Chondrocyte (in vitro differentiated cells): ENCODE measurements around the gene MAP1S. TPM values are rescaled to one million over a fixed set of nuclear protein-coding genes. Genes with fewer than 3 reads are reported as not detected.
A peak's percentile ranks its signal among the peaks of the same experiment; 100 is the strongest.

Experiments used
- DNase-seq: peaks from one replicate; pipeline ENCODE4 v3.0.0; 2021; ENCODE audit warnings: mixed read lengths, low spot score
- H3K27ac Mint-ChIP-seq: one replicate; pipeline ENCODE4 v1.8.0; 2021; ENCODE audit warnings: mild to moderate bottlenecking, moderate library complexity, mixed read lengths; ENCODE audit not compliant: unreplicated experiment
- H3K27me3 Mint-ChIP-seq: 2 replicates; pipeline ENCODE4 v1.8.0; 2021; ENCODE audit warnings: low read depth, mixed read lengths
- H3K36me3 Mint-ChIP-seq: 2 replicates; pipeline ENCODE4 v1.8.0; 2021; ENCODE audit warnings: low read depth, mixed read lengths
- H3K4me1 Mint-ChIP-seq: 2 replicates; pipeline ENCODE4 v1.8.0; 2021; ENCODE audit warnings: low read depth, mild to moderate bottlenecking, mixed read lengths
- H3K4me3 Mint-ChIP-seq: one replicate; pipeline ENCODE4 v1.8.0; 2021; ENCODE audit warnings: mild to moderate bottlenecking, moderate library complexity, mixed read lengths; ENCODE audit not compliant: unreplicated experiment
- H3K9me3 Mint-ChIP-seq: 2 replicates; pipeline ENCODE4 v1.8.0; 2021; ENCODE audit warnings: low read depth, mixed read lengths
- CTCF ChIP-seq: fragments of 200-600 bp; sonication (generic); IDR thresholded peaks from 2 replicates; pipeline ENCODE4 v1.5.0; 2021; ENCODE audit warnings: antibody characterized with exemption, mild to moderate bottlenecking, moderate library complexity
- total RNA-seq: library from RNA; stranded (reverse); gene quantifications from 3 replicates; pipeline ENCODE4 v1.2.1, GENCODE V29; 2021

MAP1S gene
- total RNA-seq, 1 donor from 2014 or later = 64.4 TPM

DNA sequence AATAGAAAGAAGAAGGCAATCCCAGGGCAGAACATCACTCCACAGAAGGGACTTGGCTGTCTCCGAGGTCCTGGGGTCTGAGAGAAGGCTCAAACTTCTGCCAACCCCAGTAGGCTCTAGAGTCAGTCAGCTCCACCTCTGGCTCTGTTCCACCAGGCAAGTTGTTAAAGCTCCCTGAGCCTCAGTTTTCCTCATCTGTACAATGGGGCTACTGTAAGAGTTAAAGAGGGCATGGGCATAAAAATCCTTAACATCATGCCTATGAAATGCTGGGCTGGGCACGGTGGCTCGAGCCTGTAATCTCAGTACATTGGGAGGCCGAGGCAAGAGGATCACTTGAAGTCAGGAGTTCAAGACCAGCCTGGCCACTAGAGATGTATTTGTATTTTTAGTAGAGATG lies 36.2 kb upstream of the MAP1S start:
- Mint-ChIP-seq H3K27ac (no peak overlapping the region), H3K9me3 (no peaks in the 10 kb centered on the region), H3K36me3 (no peaks in the 10 kb centered on the region), H3K4me1 (peaks cover 45% of the 10 kb centered on the region), H3K4me3 (no peak overlapping the region), H3K27me3 (peaks cover 3% of the 10 kb centered on the region)
- TF ChIP-seq CTCF = no peak
- no peak for DNase-seq

DNA sequence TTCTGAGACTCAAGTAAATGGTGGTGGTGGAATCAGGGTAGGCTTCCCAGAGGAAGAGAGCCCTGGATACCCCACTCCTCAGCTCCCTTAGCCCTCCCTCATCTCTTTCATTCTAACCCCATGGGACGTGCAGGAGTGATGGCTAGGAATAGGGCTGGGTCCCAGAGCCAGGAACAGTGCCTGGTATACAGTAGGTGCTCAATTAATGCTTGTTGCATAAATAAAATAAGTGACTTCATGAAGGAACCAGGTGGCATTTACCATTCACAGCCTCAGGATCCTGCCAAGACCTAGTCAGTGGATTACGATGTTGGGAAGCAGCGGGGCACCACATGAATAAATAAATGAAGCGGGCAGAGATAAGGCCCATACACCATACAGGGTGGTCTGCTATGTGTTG lies 35.0 kb upstream of the MAP1S start:
- Mint-ChIP-seq H3K4me3 (no peak overlapping the region), H3K4me1 (peaks cover 42% of the 10 kb centered on the region), H3K9me3 (no peaks in the 10 kb centered on the region), H3K27me3 (peaks cover 6% of the 10 kb centered on the region), H3K36me3 (no peaks in the 10 kb centered on the region), H3K27ac (no peak overlapping the region)
- no peak for TF ChIP-seq CTCF
- no peak for DNase-seq

DNA sequence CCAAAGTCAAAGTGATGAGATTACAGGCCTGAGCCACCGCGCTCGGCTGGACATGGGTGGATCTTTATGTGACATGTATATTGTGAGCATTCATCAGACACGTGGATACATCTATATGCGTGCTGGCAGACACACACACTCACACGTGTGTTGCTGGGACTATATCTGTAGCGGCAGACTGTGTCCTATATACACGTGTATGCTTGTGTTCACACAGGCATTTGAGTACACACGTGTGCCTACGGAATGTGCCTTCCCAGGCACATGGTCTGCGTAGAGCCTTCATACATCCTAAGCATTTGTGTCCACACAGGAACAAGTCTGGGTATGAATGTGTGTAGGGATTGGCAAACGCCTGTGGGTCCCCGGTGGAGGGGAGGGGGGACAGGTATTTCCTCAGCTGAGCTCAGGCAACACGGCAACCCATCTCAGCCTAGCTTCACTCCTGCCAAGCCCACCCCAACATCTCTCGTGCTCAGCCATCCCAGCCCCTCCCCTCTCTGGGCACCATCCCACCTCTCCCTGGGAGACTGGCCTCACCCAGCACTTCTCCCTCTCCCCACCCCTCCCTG lies 33.7 kb upstream of the MAP1S start:
- Mint-ChIP-seq H3K27ac (no peak overlapping the region), H3K4me3 (peak overlapping the region; percentile 9), H3K36me3 (no peaks in the 10 kb centered on the region), H3K9me3 (no peaks in the 10 kb centered on the region), H3K4me1 (peaks cover 29% of the 10 kb centered on the region), H3K27me3 (peaks cover 6% of the 10 kb centered on the region)
- no peak for DNase-seq
- no peak for TF ChIP-seq CTCF

DNA sequence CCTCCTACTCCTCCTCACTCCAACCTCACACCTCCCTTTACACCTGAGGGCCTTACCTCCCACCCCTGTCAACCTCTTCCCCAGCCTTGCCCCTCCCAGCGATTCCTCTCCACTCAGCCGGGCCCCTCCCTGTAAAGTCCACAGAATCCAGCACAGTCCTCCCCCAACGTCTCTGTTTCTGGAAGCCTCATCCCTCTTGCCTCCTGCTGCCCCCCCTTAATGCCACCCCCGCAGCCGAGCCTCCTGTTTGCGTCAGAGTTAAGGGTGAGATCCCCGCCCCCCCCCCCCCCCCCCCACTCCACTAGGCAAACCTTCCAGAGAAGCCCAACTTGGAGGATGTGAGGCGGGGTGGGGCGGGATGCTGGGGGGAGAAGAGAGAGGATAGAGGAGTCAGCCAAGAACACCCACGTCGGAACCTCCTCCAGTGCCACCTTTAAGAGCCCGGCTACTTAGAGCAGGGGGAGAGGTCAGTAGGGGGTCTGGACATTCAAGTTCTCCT lies 33.2 kb upstream of the MAP1S start:
- Mint-ChIP-seq H3K27ac (no peak overlapping the region), H3K9me3 (no peaks in the 10 kb centered on the region), H3K4me3 (peak overlapping the region; percentile 55), H3K27me3 (peaks cover 8% of the 10 kb centered on the region), H3K36me3 (no peaks in the 10 kb centered on the region), H3K4me1 (peaks cover 25% of the 10 kb centered on the region)
- TF ChIP-seq CTCF = no peak
- no peak for DNase-seq

GRCh38 chr19:17686592-17687024 lies 32.7 kb upstream of the MAP1S start:
- Mint-ChIP-seq H3K9me3 (no peaks in the 10 kb centered on the region), H3K4me1 (peaks cover 21% of the 10 kb centered on the region), H3K36me3 (no peaks in the 10 kb centered on the region), H3K27ac (no peak overlapping the region), H3K4me3 (peak overlapping the region; percentile 55), H3K27me3 (peaks cover 8% of the 10 kb centered on the region)
- no peak for DNase-seq
- TF ChIP-seq CTCF = no peak
